ENCODE measurements around the gene NXPH3. TPM values are rescaled to one million over a fixed set of nuclear protein-coding genes. Genes with fewer than 3 reads are reported as not detected.

The NXPH3 gene
- 0.49 and 0.85 TPM in 2 replicates for total RNA-seq

DNA sequence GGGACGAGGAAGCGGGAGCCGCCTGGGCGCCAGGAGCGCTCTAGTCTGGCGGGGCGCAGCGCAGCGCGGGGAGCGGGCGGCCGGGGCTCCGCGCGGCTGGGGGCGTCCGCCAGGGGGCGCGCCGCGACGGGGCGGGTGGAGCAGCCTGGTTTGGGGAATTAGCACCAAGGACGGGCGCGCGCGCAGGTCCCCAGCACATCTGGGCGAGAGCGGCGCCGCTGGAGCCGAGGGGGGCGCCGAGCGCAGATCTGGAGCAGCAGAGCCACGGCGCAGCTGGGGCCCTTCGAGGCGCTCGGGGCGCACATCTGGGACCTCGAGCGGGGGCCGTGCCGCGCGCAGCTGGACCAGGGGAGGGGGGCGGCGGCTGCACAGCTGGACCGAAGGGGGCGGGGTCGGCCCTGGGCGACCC, at the start of gene NXPH3:
TSS of gene NXPH3 (plus strand) at position 193 of the 409 bp plus-strand sequence. CDS start 349 bp downstream, outside the sequence.

Other genes with a start within 250 kb of the NXPH3 start
- 28.9 and 36.5 TPM in 2 replicates for gene ZNF652, start 213.6 kb upstream of the NXPH3 start, total RNA-seq
- 70.9 and 85.7 TPM in 2 replicates for gene PHB1, start 161.0 kb upstream of the NXPH3 start, total RNA-seq
- gene NGFR, start 80.6 kb upstream of the NXPH3 start, total RNA-seq, result 0.12 and 0.81 TPM in 2 replicates
- gene SPOP, start 102.2 kb downstream of the NXPH3 start, total RNA-seq, result 60.1 and 67.3 TPM in 2 replicates
- 48.8 and 53.2 TPM in 2 replicates for gene SLC35B1, start 132.1 kb downstream of the NXPH3 start, total RNA-seq
- 2.9 and 3.4 TPM in 2 replicates for gene FAM117A, start 188.3 kb downstream of the NXPH3 start, total RNA-seq
- gene KAT7, start 212.8 kb downstream of the NXPH3 start, total RNA-seq, result 41.7 and 50.6 TPM in 2 replicates